Right lobe of liver (tissue), 4 donors: ENCODE results near the gene H6PD.

Source experiments
- CTCF ChIP-seq, 4 donors: fragments of 200-600 bp in 3 of 4; fragments of 450-650 bp in 1 of 4; IDR thresholded peaks; one replicate each; pipeline versions ENCODE4 v1.5.1 to v1.8.0; 2016 to 2022; ENCODE audit warnings: antibody characterized with exemption in 4 of 4, mild to moderate bottlenecking in 2 of 4
- POLR2A ChIP-seq: fragments of 450-650 bp; IDR thresholded peaks from one replicate; pipeline ENCODE4 v1.6.1; 2017; ENCODE audit warnings: antibody characterized with exemption, mild to moderate bottlenecking
- donor health status: DM: no; HTN: no; CAD: no.
- donor health status: DM: no; HTN: no; CAD: no.
- donor health status: DM: no; HTN: yes; CAD: no.

GRCh38 chr1:9260059-9260766, 25.6 kb downstream of the H6PD start:
- TF ChIP-seq CTCF (IDR thresholded peaks at IDR 0.05) (no peak), POLR2A (no peak)
